Effector memory CD4-positive, alpha-beta T cell (primary cell): ENCODE data around the gene MAGEA8.
"Not testable (repeated sequence)": the region's sequence is repeated elsewhere in the genome, so short reads cannot be mapped to it uniquely, and the experiment has no call there.

ENCODE experiments used
- DNase-seq, 3 donors: peaks; one replicate each; pipeline ENCODE4 v3.0.0-alpha.2; 2020
- H3K27ac ChIP-seq: 2 replicates; pipeline ENCODE4 v1.7.0; 2013; ENCODE audit warnings: mild to moderate bottlenecking, low read length, moderate library complexity; ENCODE audit not compliant: insufficient read depth, poor library complexity, severe bottlenecking
- H3K27me3 ChIP-seq: replicated peaks from 2 replicates; pipeline ENCODE4 v1.7.0; 2013; ENCODE audit warnings: mild to moderate bottlenecking, low read length; ENCODE audit not compliant: insufficient read depth, control insufficient read depth, poor library complexity, severe bottlenecking
- H3K36me3 ChIP-seq: 2 replicates; pipeline ENCODE4 v1.7.0; 2013; ENCODE audit warnings: mild to moderate bottlenecking, low read length, moderate library complexity; ENCODE audit not compliant: control insufficient read depth, insufficient read depth
- H3K4me1 ChIP-seq: 2 replicates; pipeline ENCODE4 v1.7.0; 2013; ENCODE audit warnings: low read length, mild to moderate bottlenecking; ENCODE audit not compliant: control insufficient read depth, insufficient read depth, poor library complexity, severe bottlenecking
- H3K4me3 ChIP-seq: 2 replicates; pipeline ENCODE4 v1.7.0; 2013; ENCODE audit warnings: low read length, low read depth, mild to moderate bottlenecking; ENCODE audit not compliant: insufficient read depth, poor library complexity, severe bottlenecking
- H3K9me3 ChIP-seq: 2 replicates; pipeline ENCODE4 v1.7.0; 2013; ENCODE audit warnings: mild to moderate bottlenecking, low read length, moderate library complexity; ENCODE audit not compliant: control insufficient read depth
- total RNA-seq, 3 donors: gene quantifications; one replicate each; lab custom pipeline; 2026; lab: John Stamatoyannopoulos, UW

The MAGEA8 gene
- total RNA-seq, result 0 reads per million in 3 donors

GRCh38 chrX:149881081-149881711 is at the start of gene MAGEA8:
TSS of gene MAGEA8 (plus strand) at chrX:149881183. CDS start at chrX:149884273, 3,090 bp downstream.
- H3K4me3 ChIP-seq, result no peak within 1 kb of the TSS
- no peak for DNase-seq
- H3K4me1 ChIP-seq, result no peaks in the 10 kb centered on the region
- no peak within 1 kb of the TSS for H3K27ac ChIP-seq
- H3K27me3 ChIP-seq, result no peaks in the 10 kb centered on the region
- H3K9me3 ChIP-seq, result no peaks in the 10 kb centered on the region
- no peaks in the 10 kb centered on the region for H3K36me3 ChIP-seq

DNA sequence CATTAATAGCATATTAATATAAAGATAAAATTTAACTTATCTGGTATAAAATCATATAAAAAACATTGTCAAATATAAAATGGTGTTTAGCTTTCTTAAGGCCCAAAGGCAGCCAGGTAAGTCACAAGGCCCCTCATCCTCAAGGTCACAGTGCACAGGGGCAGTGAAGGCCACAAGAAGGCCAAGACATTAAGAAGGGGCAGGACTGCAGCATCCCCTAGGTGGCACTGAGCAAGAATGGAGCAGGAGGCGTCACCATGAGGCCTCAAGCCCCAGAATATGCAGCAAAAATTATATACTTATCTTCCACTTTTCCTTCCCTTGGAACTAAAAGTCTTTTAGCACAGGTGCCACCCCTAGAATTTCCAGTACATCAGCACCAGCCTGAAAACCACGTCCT is 49.5 kb upstream of the MAGEA8 start:
- Histone ChIP-seq H3K27ac (no peak overlapping the region), H3K4me3 (no peak overlapping the region), H3K4me1 (no peaks in the 10 kb centered on the region), H3K27me3 (no peaks in the 10 kb centered on the region), H3K9me3 (no peaks in the 10 kb centered on the region), H3K36me3 (no peaks in the 10 kb centered on the region)
- DNase-seq, result no peak

DNA sequence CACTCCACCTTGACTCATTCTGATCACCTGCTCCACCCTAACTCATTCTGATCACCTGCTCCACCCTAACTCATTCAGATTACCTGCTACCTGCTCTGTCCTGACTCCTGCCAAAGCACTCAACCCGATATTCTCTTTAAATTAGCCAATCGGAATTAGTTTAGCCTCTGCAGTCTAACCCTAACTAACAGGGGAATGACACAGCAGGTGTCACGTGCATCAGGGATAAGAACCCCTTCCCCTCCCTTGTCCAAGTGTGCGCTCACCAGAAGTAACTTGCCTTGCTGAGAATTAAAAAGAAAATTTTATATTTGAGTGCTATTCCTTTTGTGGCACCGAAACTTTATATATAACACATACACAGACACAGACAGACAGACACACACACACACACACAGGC is 44.3 kb upstream of the MAGEA8 start:
- not testable (repeated sequence) for H3K36me3 ChIP-seq, H3K27me3 ChIP-seq, H3K27ac ChIP-seq, H3K9me3 ChIP-seq, H3K4me3 ChIP-seq, DNase-seq, H3K4me1 ChIP-seq

GRCh38 chrX:149837167-149837566 is 43.8 kb upstream of the MAGEA8 start:
- H3K27ac ChIP-seq, result no peak overlapping the region
- H3K27me3 ChIP-seq, result no peaks in the 10 kb centered on the region
- H3K9me3 ChIP-seq, result no peaks in the 10 kb centered on the region
- no peaks in the 10 kb centered on the region for H3K4me1 ChIP-seq
- DNase-seq, result no peak
- no peak overlapping the region for H3K4me3 ChIP-seq
- no peaks in the 10 kb centered on the region for H3K36me3 ChIP-seq

GRCh38 chrX:149837639-149838038 is 43.3 kb upstream of the MAGEA8 start:
- H3K4me1 ChIP-seq, result no peaks in the 10 kb centered on the region
- DNase-seq, result no peak
- H3K27me3 ChIP-seq, result no peaks in the 10 kb centered on the region
- H3K27ac ChIP-seq, result no peak overlapping the region
- no peak overlapping the region for H3K4me3 ChIP-seq
- no peaks in the 10 kb centered on the region for H3K36me3 ChIP-seq
- H3K9me3 ChIP-seq, result no peaks in the 10 kb centered on the region

- Histone ChIP-seq H3K27ac (no peak overlapping the region), H3K4me1 (no peaks in the 10 kb centered on the region), H3K36me3 (no peaks in the 10 kb centered on the region), H3K4me3 (no peak overlapping the region), H3K27me3 (no peaks in the 10 kb centered on the region), H3K9me3 (no peaks in the 10 kb centered on the region)
- DNase-seq, result no peak
Measured at GRCh38 chrX:149841929-149842328, 39.1 kb upstream of the MAGEA8 start.

DNA sequence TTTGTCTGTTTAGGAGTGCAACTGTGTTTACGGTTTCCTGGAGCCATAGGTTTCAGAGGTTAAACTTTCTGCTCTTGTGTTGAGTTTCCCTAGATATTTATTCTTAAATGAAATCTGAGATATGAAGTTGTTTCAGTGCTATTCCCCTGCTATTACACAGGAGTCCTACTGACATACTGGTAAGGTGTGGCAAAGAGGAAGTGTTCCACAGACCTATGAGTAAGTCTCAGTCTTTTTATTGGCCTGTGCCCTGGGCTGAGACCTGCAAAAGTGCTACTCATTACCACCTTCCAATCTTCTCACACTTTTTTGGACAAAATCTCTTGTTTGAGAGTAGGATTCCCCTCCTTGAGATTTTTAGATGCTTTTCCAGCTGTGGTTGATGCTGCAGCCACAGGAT is 35.6 kb upstream of the MAGEA8 start:
- Histone ChIP-seq H3K4me1 (no peaks in the 10 kb centered on the region), H3K27me3 (no peaks in the 10 kb centered on the region), H3K4me3 (no peak overlapping the region), H3K36me3 (no peaks in the 10 kb centered on the region), H3K27ac (no peak overlapping the region), H3K9me3 (no peaks in the 10 kb centered on the region)
- DNase-seq, result no peak

DNA sequence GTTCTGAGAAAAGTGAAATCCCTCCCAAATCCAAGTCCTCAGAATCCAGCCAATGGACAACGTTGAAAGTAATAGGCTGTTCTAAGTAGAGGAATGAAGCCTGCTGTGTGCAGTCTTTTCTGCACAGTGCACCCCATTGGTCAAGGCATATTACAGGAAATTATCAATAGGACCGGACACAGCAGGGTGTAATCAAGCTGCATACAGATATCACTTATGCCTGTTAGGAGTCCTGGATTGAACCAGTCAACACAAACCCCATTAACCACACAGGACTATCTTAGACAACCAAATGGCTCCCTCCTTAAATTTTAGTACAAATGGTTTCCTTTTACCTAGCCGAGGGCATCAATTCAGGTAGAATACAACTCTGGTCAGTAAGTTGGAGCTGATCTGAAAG is 34.2 kb upstream of the MAGEA8 start:
- H3K27ac ChIP-seq, result no peak overlapping the region
- no peaks in the 10 kb centered on the region for H3K9me3 ChIP-seq
- no peaks in the 10 kb centered on the region for H3K4me1 ChIP-seq
- DNase-seq, result no peak
- no peaks in the 10 kb centered on the region for H3K27me3 ChIP-seq
- no peak overlapping the region for H3K4me3 ChIP-seq
- H3K36me3 ChIP-seq, result no peaks in the 10 kb centered on the region

- H3K36me3 ChIP-seq, result no peaks in the 10 kb centered on the region
- no peaks in the 10 kb centered on the region for H3K27me3 ChIP-seq
- no peaks in the 10 kb centered on the region for H3K4me1 ChIP-seq
- no peak overlapping the region for H3K27ac ChIP-seq
- H3K4me3 ChIP-seq, result no peak overlapping the region
- no peaks in the 10 kb centered on the region for H3K9me3 ChIP-seq
- DNase-seq, result no peak
Measured at GRCh38 chrX:149848855-149849254, 32.1 kb upstream of the MAGEA8 start.

DNA sequence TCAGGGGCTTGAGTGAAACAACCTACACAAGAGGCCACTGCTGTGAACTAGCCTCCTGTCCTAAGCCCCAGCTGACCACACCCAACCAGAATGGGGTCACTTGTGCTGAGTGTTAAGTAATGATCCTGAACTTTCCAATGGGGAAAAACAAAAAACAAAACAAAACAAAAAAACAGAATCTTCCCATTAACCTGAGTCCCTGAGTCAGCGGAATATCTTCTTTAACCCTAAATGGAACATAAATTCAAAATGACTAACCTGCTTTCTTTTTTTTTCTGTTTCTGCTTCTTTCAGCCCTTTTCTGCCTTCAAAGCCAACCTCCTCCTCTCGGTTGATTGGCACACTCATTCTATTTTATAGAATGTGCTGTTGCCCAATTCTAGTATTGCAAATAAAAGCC is 31.2 kb upstream of the MAGEA8 start:
- no peaks in the 10 kb centered on the region for H3K4me1 ChIP-seq
- no peaks in the 10 kb centered on the region for H3K9me3 ChIP-seq
- no peak overlapping the region for H3K4me3 ChIP-seq
- no peak for DNase-seq
- H3K36me3 ChIP-seq, result no peaks in the 10 kb centered on the region
- H3K27me3 ChIP-seq, result no peaks in the 10 kb centered on the region
- no peak overlapping the region for H3K27ac ChIP-seq
